ENCODE data around the gene EDN2. TPM values are rescaled to one million over a fixed set of nuclear protein-coding genes. Genes with fewer than 3 reads are reported as not detected.

EDN2 gene
- total and polyA plus RNA-seq, 9 donors, result 0.20 to 24.8 (median 0.36) TPM; not detected in 4

GRCh38 chr1:41450747-41451285 is 33.7 kb downstream of the EDN2 start:
- no peak overlapping the region for H3K27ac ChIP-seq

GRCh38 chr1:41449326-41449921 is 35.1 kb downstream of the EDN2 start:
- WGBS, 3 donors, result 78 to 85% (median 83%) methylated on average over 10 of the region's 10 CpGs
- DNase-seq, result no peak
- Histone ChIP-seq H3K27ac (no peak overlapping the region), H3K4me3 (no peak overlapping the region), H3K27me3 (no peaks in the 10 kb centered on the region), H3K4me1 (ENCODE audit: insufficient read depth) (peaks cover 2% of the 10 kb centered on the region), H3K9me3 (no peaks in the 10 kb centered on the region), H3K36me3 (no peaks in the 10 kb centered on the region)
- TF ChIP-seq EP300 (IDR thresholded peaks at IDR 0.05), result no peak
- intact Hi-C loops (cut with DNase I), result no loop called here

More at GRCh38 chr1:41450747-41451285, 33.7 kb downstream of the EDN2 start:
- peaks cover 2% of the 10 kb centered on the region for H3K4me1 ChIP-seq (ENCODE audit: insufficient read depth)
- intact Hi-C loops (cut with DNase I), result no loop called here
- H3K27me3 ChIP-seq, result no peaks in the 10 kb centered on the region
- no peak overlapping the region for H3K4me3 ChIP-seq
- WGBS, 3 donors, result 87 to 95% (median 88%) methylated on average over 9 of the region's 9 CpGs
- no peak for DNase-seq
- no peaks in the 10 kb centered on the region for H3K9me3 ChIP-seq
- H3K36me3 ChIP-seq, result no peaks in the 10 kb centered on the region
- TF ChIP-seq POLR2A (IDR thresholded peaks at IDR 0.05), result no peak
- no peak for TF ChIP-seq CTCF (IDR thresholded peaks at IDR 0.05)
- TF ChIP-seq EP300 (IDR thresholded peaks at IDR 0.05), result no peak

DNA sequence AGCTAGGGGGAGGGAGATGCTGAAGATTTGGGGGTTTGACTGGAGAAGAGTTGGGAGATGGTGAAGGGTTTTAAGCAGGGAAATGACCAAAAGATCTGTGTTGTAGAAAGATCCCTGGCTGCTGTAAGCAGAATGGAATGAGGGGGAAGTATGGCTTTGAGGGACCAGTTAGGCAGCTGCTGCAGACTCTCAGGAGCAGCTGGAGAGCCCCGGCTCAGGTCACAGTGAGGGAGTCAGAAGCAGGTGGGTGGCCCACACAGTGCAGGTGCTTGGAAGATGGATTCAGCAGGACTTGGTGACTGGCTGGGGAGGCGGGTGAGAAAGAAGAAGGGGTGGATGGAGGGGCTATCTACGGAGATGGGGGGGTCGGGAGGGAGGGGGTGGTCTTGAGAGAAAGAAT is 35.7 kb downstream of the EDN2 start:
- no peak overlapping the region for H3K4me3 ChIP-seq
- 66 to 71% (median 69%) methylated on average over 4 of the region's 4 CpGs for WGBS, 3 donors
- no peaks in the 10 kb centered on the region for H3K9me3 ChIP-seq
- no peak for DNase-seq
- H3K27ac ChIP-seq, result no peak overlapping the region
- intact Hi-C loops (cut with DNase I), result no loop called here
- no peaks in the 10 kb centered on the region for H3K27me3 ChIP-seq
- TF ChIP-seq POLR2A (IDR thresholded peaks at IDR 0.05), result no peak
- TF ChIP-seq EP300 (IDR thresholded peaks at IDR 0.05), result no peak
- TF ChIP-seq CTCF (IDR thresholded peaks at IDR 0.05), result no peak
- H3K36me3 ChIP-seq, result no peaks in the 10 kb centered on the region
- peaks cover 2% of the 10 kb centered on the region for H3K4me1 ChIP-seq (ENCODE audit: insufficient read depth)

DNA sequence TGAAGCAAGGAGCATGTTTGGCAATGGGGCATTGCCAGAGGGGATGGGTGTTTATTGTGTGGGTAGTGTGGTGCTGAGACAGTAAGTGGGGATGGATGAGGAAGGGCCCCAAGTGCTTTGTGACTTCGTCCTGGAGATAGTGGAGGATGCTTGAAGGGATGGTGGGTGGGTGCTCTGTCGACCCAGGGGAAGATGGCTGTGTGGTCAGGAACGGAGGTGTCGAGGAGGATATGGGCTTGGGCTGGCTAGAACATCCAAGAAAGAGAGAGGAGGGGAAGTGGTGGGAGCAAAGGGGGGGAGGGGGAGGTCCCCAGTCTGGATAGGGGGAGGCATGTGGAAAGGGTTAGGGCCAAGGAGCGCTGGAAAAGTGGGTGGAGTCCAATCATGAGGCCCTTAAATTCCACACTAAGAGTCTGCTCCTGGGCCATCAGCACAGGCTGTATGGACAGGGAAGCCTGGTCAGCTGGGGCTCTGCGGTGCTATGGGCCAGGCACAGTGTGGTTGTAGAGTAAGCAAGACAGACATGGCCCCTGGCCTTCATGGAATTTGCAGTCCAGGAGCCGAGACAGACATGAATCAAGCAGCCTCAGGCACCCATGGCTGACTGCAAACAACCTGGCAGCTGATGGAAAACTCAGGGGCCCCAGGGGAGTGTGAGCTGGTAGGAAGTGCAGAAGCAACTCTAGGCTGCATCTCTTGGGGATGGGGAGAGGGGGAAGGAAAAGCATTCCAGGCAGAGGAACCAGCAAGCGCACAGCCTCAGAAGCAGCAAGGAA is 36.3 kb downstream of the EDN2 start:
- DNase-seq, result no peak
- intact Hi-C loops (cut with DNase I), result loop anchor here in 1 of 4 donors (1.0 kb wide), 1 partner anchor 286 kb away; no protein-coding TSS in a partner anchor
- WGBS, 3 donors, result 79 to 86% (median 85%) methylated on average over 8 of the region's 8 CpGs
- Histone ChIP-seq H3K27ac (no peak overlapping the region), H3K36me3 (no peaks in the 10 kb centered on the region), H3K27me3 (no peaks in the 10 kb centered on the region), H3K4me3 (no peak overlapping the region), H3K9me3 (no peaks in the 10 kb centered on the region), H3K4me1 (ENCODE audit: insufficient read depth) (peaks cover 2% of the 10 kb centered on the region)
- TF ChIP-seq CTCF (IDR thresholded peaks at IDR 0.05) (no peak), EP300 (IDR thresholded peaks at IDR 0.05) (no peak), POLR2A (IDR thresholded peaks at IDR 0.05) (no peak)

Measured in ovary (tissue), 9 donors.